NCI-H226 (cell line): ENCODE measurements around the gene SUGCT.
"Not testable (repeated sequence)": the region's sequence is repeated elsewhere in the genome, so short reads cannot be mapped to it uniquely, and the experiment has no call there.

Source experiments
- DNase-seq: peaks from one replicate; pipeline ENCODE4 v3.0.0-alpha.2; 2015

Gene SUGCT

GRCh38 chr7:40205992-40206391, 71.2 kb downstream of the SUGCT start:
- DNase-seq = no peak

GRCh38 chr7:40211276-40212003, 76.6 kb downstream of the SUGCT start:
- peak; percentile 94 for DNase-seq

GRCh38 chr7:40213291-40213690, 78.5 kb downstream of the SUGCT start:
- DNase-seq = no peak

GRCh38 chr7:40213856-40214255, 79.1 kb downstream of the SUGCT start:
- peak; percentile 80 for DNase-seq

GRCh38 chr7:40218612-40219011, 83.8 kb downstream of the SUGCT start:
- not testable (repeated sequence) for DNase-seq

GRCh38 chr7:40219917-40220316, 85.1 kb downstream of the SUGCT start:
- DNase-seq = peak; percentile 77

- DNase-seq = peak; percentile 63
Measured at GRCh38 chr7:40220421-40220911, 85.7 kb downstream of the SUGCT start.

- DNase-seq = peak; percentile 95
Measured at GRCh38 chr7:40221836-40222235, 87.0 kb downstream of the SUGCT start.

- DNase-seq = no peak
Measured at GRCh38 chr7:40223451-40224127, 88.8 kb downstream of the SUGCT start.

- DNase-seq = no peak
Measured at GRCh38 chr7:40230101-40230500, 95.3 kb downstream of the SUGCT start.

GRCh38 chr7:40231796-40232195, 97.0 kb downstream of the SUGCT start:
- no peak for DNase-seq

- peak; percentile 60 for DNase-seq
Measured at GRCh38 chr7:40232242-40232893, 97.6 kb downstream of the SUGCT start.

- DNase-seq = no peak
Measured at GRCh38 chr7:40234046-40234445, 99.2 kb downstream of the SUGCT start.

GRCh38 chr7:40234666-40235065, 99.9 kb downstream of the SUGCT start:
- no peak for DNase-seq

- DNase-seq = no peak
Measured at GRCh38 chr7:40237731-40238130, 102.9 kb downstream of the SUGCT start.

- DNase-seq = no peak
Measured at GRCh38 chr7:40239755-40240303, 105.0 kb downstream of the SUGCT start.

GRCh38 chr7:40243076-40243475, 108.3 kb downstream of the SUGCT start:
- DNase-seq = no peak

GRCh38 chr7:40244226-40244625, 109.4 kb downstream of the SUGCT start:
- DNase-seq = no peak

GRCh38 chr7:40248681-40249080, 113.9 kb downstream of the SUGCT start:
- no peak for DNase-seq

GRCh38 chr7:40253444-40253843, 118.6 kb downstream of the SUGCT start:
- DNase-seq = not testable (repeated sequence)

GRCh38 chr7:40263752-40264390, 129.1 kb downstream of the SUGCT start:
- no peak for DNase-seq

GRCh38 chr7:40267583-40267982, 132.8 kb downstream of the SUGCT start:
- DNase-seq = no peak

- DNase-seq = not testable (repeated sequence)
Measured at GRCh38 chr7:40268810-40269209, 134.0 kb downstream of the SUGCT start.
